Loucy (cell line): ENCODE results near the gene TRH.

Source experiments
- H2AFZ ChIP-seq: fragments of 200-600 bp; sonication (generic); 2 replicates; pipeline ENCODE4 v1.6.0; 2016; ENCODE audit warnings: antibody characterized with exemption, mild to moderate bottlenecking, low read length, moderate library complexity
- H3F3A ChIP-seq: fragments of 200-600 bp; 2 replicates; pipeline ENCODE4 v1.6.0; 2016; ENCODE audit warnings: antibody characterized with exemption, low read depth, mild to moderate bottlenecking
- H3K27me3 ChIP-seq: fragments of 200-600 bp; sonication (generic); 2 replicates; pipeline ENCODE4 v1.6.1; 2014; ENCODE audit warnings: low read length, mild to moderate bottlenecking; ENCODE audit not compliant: insufficient read depth, poor library complexity, severe bottlenecking
- H3K36me3 ChIP-seq: fragments of 200-600 bp; sonication (generic); 2 replicates; pipeline ENCODE4 v1.6.1; 2016; ENCODE audit warnings: low read length; ENCODE audit not compliant: insufficient read depth
- H3K4me1 ChIP-seq: fragments of 200-600 bp; sonication (generic); 2 replicates; pipeline ENCODE4 v1.5.1; 2014; ENCODE audit warnings: low read length, mild to moderate bottlenecking; ENCODE audit not compliant: insufficient read depth, poor library complexity, severe bottlenecking
- H3K4me2 ChIP-seq: fragments of 200-600 bp; sonication (generic); 2 replicates; pipeline ENCODE4 v1.6.0; 2014; ENCODE audit warnings: antibody characterized with exemption, low read length, low read depth, mild to moderate bottlenecking; ENCODE audit not compliant: poor library complexity, severe bottlenecking
- H3K4me3 ChIP-seq: fragments of 200-600 bp; sonication (generic); 2 replicates; pipeline ENCODE4 v1.5.1; 2014; ENCODE audit warnings: low read length, mild to moderate bottlenecking, mixed read lengths; ENCODE audit not compliant: poor library complexity, severe bottlenecking
- H3K79me2 ChIP-seq: fragments of 200-600 bp; sonication (generic); 2 replicates; pipeline ENCODE4 v1.6.1; 2014; ENCODE audit warnings: low read length; ENCODE audit not compliant: insufficient read depth
- H3K9ac ChIP-seq: fragments of 200-600 bp; sonication (generic); 2 replicates; pipeline ENCODE4 v1.6.0; 2014; ENCODE audit warnings: mild to moderate bottlenecking, low read depth, low read length, moderate library complexity; ENCODE audit not compliant: poor library complexity, severe bottlenecking
- H3K9me2 ChIP-seq: fragments of 200-600 bp; sonication (generic); replicated peaks from 2 replicates; pipeline ENCODE4 v1.6.1; 2016; ENCODE audit warnings: low read depth, low read length, mixed read lengths
- H3K9me3 ChIP-seq: fragments of 200-600 bp; sonication (generic); 2 replicates; pipeline ENCODE4 v1.6.1; 2014; ENCODE audit warnings: mild to moderate bottlenecking, antibody characterized with exemption, low read length, low read depth; ENCODE audit not compliant: insufficient read depth
- H4K20me1 ChIP-seq: fragments of 200-600 bp; sonication (generic); 2 replicates; pipeline ENCODE4 v1.6.0; 2014; ENCODE audit warnings: antibody characterized with exemption, low read length, mild to moderate bottlenecking; ENCODE audit not compliant: insufficient read depth, poor library complexity, severe bottlenecking
- CTCF ChIP-seq: fragments of 200-600 bp; sonication (generic); conservative IDR thresholded peaks from 2 replicates; pipeline ENCODE4 v1.5.1; 2014; ENCODE audit warnings: mild to moderate bottlenecking, antibody characterized with exemption, low read length
- EZH2phosphoT487 ChIP-seq: fragments of 200-600 bp; IDR thresholded peaks from 2 replicates; pipeline ENCODE4 v1.6.1; 2018; ENCODE audit warnings: antibody characterized with exemption, mild to moderate bottlenecking, moderate library complexity, borderline replicate concordance

TRH gene

GRCh38 chr3:129947538-129948240 lies 26.8 kb upstream of the TRH start:
- Histone ChIP-seq H3K4me2 (no peak overlapping the region), H3K4me3 (no peak overlapping the region), H4K20me1 (no peaks in the 10 kb centered on the region), H3K4me1 (peaks cover 65% of the 10 kb centered on the region), H2AFZ (no peak overlapping the region; the same call in 1 of the 2 replicates), H3K36me3 (no peaks in the 10 kb centered on the region), H3K79me2 (no peaks in the 10 kb centered on the region), H3K9me2 (no peaks in the 10 kb centered on the region), H3K27me3 (no peaks in the 10 kb centered on the region), H3F3A (peaks cover 8% of the 10 kb centered on the region; the same call in 1 of the 2 replicates), H3K9ac (no peak overlapping the region), H3K9me3 (no peaks in the 10 kb centered on the region)
- no peak for TF ChIP-seq EZH2phosphoT487
- TF ChIP-seq CTCF: no peak

- peak overlapping the region; percentile 79 for H3K4me2 ChIP-seq
- H3K79me2 ChIP-seq: no peaks in the 10 kb centered on the region
- peak overlapping the region; percentile 84 for H3K9ac ChIP-seq
- no peaks in the 10 kb centered on the region for H3K36me3 ChIP-seq
- no peaks in the 10 kb centered on the region for H3K27me3 ChIP-seq
- H3K4me3 ChIP-seq: peak overlapping the region; percentile 56
- H2AFZ ChIP-seq: no peak overlapping the region
- H3K9me3 ChIP-seq: no peaks in the 10 kb centered on the region
- TF ChIP-seq CTCF: no peak
- TF ChIP-seq EZH2phosphoT487: no peak
- H3K9me2 ChIP-seq: no peaks in the 10 kb centered on the region
- H3K4me1 ChIP-seq: peaks cover 93% of the 10 kb centered on the region
- H4K20me1 ChIP-seq: no peaks in the 10 kb centered on the region
- peaks cover 8% of the 10 kb centered on the region; the same call in 1 of the 2 replicates for H3F3A ChIP-seq
These were observed 24.0 kb upstream of the TRH start for GRCh38 chr3:129950318-129951046.

DNA sequence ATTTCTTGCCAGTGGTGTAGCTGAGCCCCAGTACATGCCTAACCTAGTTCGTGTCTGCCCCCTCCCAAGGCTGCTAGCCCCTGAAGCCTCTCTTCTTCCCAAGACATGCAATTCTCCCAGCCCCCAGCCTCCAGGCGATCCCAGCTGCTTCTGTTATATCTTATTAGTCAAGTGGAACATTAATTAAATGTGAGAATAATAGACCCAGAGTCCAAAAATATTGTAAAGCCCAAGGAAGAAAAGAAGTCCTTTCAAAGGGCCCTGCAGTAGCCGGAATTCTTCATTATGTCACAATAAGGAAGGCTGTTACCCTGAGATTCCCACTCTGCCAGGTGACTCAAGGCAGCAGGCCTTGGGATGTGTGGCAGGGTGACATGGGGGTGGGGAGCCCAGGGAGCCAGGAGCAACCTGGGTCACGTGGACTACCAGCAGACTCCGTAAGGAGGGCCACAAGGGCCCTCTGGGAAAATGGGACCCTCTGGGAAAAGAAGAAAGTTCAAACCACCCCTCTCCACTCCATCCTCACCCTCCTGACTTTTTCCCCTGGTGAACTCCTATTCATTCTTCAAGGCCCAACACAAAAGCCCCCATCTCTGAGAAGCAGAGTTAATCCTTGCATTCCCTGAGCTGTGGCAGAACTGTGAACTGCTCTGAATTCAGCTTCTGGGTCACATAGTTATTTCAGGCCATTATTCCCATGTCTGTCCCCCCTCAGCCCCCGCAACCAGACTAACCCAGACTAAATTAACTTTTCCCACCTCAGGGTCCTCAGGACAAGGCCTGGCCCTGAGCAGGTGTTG lies 21.8 kb upstream of the TRH start:
- no peaks in the 10 kb centered on the region for H3K9me2 ChIP-seq
- H3F3A ChIP-seq: peaks cover 8% of the 10 kb centered on the region; the same call in 1 of the 2 replicates
- no peak for TF ChIP-seq CTCF
- no peak for TF ChIP-seq EZH2phosphoT487
- H3K4me2 ChIP-seq: peak overlapping the region; percentile 28
- no peak overlapping the region for H3K4me3 ChIP-seq
- H4K20me1 ChIP-seq: no peaks in the 10 kb centered on the region
- H3K79me2 ChIP-seq: no peaks in the 10 kb centered on the region
- no peaks in the 10 kb centered on the region for H3K27me3 ChIP-seq
- H2AFZ ChIP-seq: no peak overlapping the region
- H3K36me3 ChIP-seq: no peaks in the 10 kb centered on the region
- H3K9me3 ChIP-seq: no peaks in the 10 kb centered on the region
- H3K9ac ChIP-seq: peak overlapping the region; percentile 61
- peaks cover 88% of the 10 kb centered on the region for H3K4me1 ChIP-seq
